GM23338 (cell line): ENCODE measurements around the gene H2AZ2. TPM values are rescaled to one million over a fixed set of nuclear protein-coding genes. Genes with fewer than 3 reads are reported as not detected.

Experiments
- ATAC-seq: fragments of 200-7000 bp; cut with Tn5 transposase; 3 replicates; pipeline ENCODE4 v1.9.1; 2020
- DNase-seq: peaks from one replicate; pipeline ENCODE4 v3.0.0-alpha.2; 2015; ENCODE audit warnings: low spot score
- H2AFZ ChIP-seq: fragments of 200-600 bp; sonication (generic); 2 replicates; pipeline ENCODE4 v1.8.0; 2016; ENCODE audit warnings: antibody characterized with exemption, mild to moderate bottlenecking, moderate library complexity
- H3F3A ChIP-seq: fragments of 200-600 bp; sonication (generic); replicated peaks from 2 replicates; pipeline ENCODE4 v1.8.0; 2017; ENCODE audit warnings: antibody characterized with exemption, mixed run types, low read depth
- H3K27ac ChIP-seq: fragments of 200-600 bp; sonication (generic); 2 replicates; pipeline ENCODE4 v1.6.1; 2016; ENCODE audit warnings: low read depth
- H3K27me3 ChIP-seq: fragments of 200-600 bp; sonication (generic); 2 replicates; pipeline ENCODE4 v1.8.0; 2016; ENCODE audit warnings: mild to moderate bottlenecking, mixed run types, moderate library complexity; ENCODE audit not compliant: insufficient read depth
- H3K36me3 ChIP-seq: fragments of 200-600 bp; sonication (generic); 2 replicates; pipeline ENCODE4 v1.8.0; 2016; ENCODE audit warnings: mild to moderate bottlenecking; ENCODE audit not compliant: insufficient read depth
- H3K4me1 ChIP-seq: fragments of 200-600 bp; sonication (generic); 2 replicates; pipeline ENCODE4 v1.8.0; 2016; ENCODE audit warnings: mild to moderate bottlenecking, moderate library complexity; ENCODE audit not compliant: insufficient read depth
- H3K4me2 ChIP-seq: fragments of 200-600 bp; sonication (generic); 2 replicates; pipeline ENCODE4 v1.7.1; 2017; ENCODE audit warnings: mixed run types
- H3K4me3 ChIP-seq: fragments of 200-600 bp; sonication (generic); 2 replicates; pipeline ENCODE4 v1.6.1; 2016; ENCODE audit warnings: mixed run types
- H3K79me2 ChIP-seq: fragments of 200-600 bp; sonication (generic); replicated peaks from 2 replicates; pipeline ENCODE4 v1.8.0; 2017; ENCODE audit warnings: mild to moderate bottlenecking; ENCODE audit not compliant: insufficient read depth
- H3K9me2 ChIP-seq: fragments of 200-600 bp; sonication (generic); 2 replicates; pipeline ENCODE4 v1.8.0; 2017; ENCODE audit not compliant: insufficient read depth
- H4K20me1 ChIP-seq: fragments of 200-600 bp; sonication (generic); replicated peaks from 2 replicates; pipeline ENCODE4 v1.8.0; 2017; ENCODE audit warnings: mild to moderate bottlenecking; ENCODE audit not compliant: insufficient read depth
- H3K27ac Mint-ChIP-seq: 2 replicates; pipeline ENCODE4 v1.8.0; 2020; ENCODE audit warnings: inconsistent platforms, mild to moderate bottlenecking, moderate library complexity, mixed read lengths
- H3K27me3 Mint-ChIP-seq: 3 replicates; pipeline ENCODE4 v1.8.0; 2022; ENCODE audit warnings: low read depth, mild to moderate bottlenecking, moderate library complexity, mixed read lengths, inconsistent platforms; ENCODE audit not compliant: insufficient read depth, poor library complexity
- H3K36me3 Mint-ChIP-seq: 3 replicates; pipeline ENCODE4 v1.8.0; 2021; ENCODE audit warnings: low read depth, mild to moderate bottlenecking, inconsistent platforms, moderate library complexity, mixed read lengths
- H3K4me1 Mint-ChIP-seq: 3 replicates; pipeline ENCODE4 v1.8.0; 2020; ENCODE audit warnings: mild to moderate bottlenecking, inconsistent platforms, mixed read lengths
- H3K4me3 Mint-ChIP-seq: 3 replicates; pipeline ENCODE4 v1.8.0; 2021; ENCODE audit warnings: moderate library complexity, mild to moderate bottlenecking, inconsistent platforms, mixed read lengths
- H3K9me3 Mint-ChIP-seq: 3 replicates; pipeline ENCODE4 v1.8.0; 2020; ENCODE audit warnings: moderate library complexity, mild to moderate bottlenecking, inconsistent platforms, mixed read lengths
- CREB1 ChIP-seq: fragments of 250-450 bp; sonication (Bioruptor Pico); IDR thresholded peaks from 2 replicates; pipeline ENCODE4 v1.5.0; 2020; ENCODE audit warnings: low read depth, mild to moderate bottlenecking, moderate library complexity
- EZH2 ChIP-seq: fragments of 200-600 bp; sonication (generic); IDR thresholded peaks from one replicate; pipeline ENCODE4 v1.8.0; 2017; ENCODE audit warnings: antibody characterized with exemption, mild to moderate bottlenecking, low read depth; ENCODE audit not compliant: unreplicated experiment
- EZH2phosphoT487 ChIP-seq: fragments of 200-600 bp; sonication (generic); IDR thresholded peaks from one replicate; pipeline ENCODE4 v1.8.1; 2018; ENCODE audit warnings: antibody characterized with exemption; ENCODE audit not compliant: unreplicated experiment
- JUNB ChIP-seq: IDR thresholded peaks from one replicate; pipeline ENCODE4 v1.6.1; 2016; ENCODE audit warnings: antibody characterized with exemption; ENCODE audit not compliant: unreplicated experiment
- NANOG ChIP-seq: IDR thresholded peaks from 2 replicates; pipeline ENCODE4 v1.6.1; 2016; ENCODE audit warnings: antibody characterized with exemption, borderline replicate concordance
- POLR2AphosphoS5 ChIP-seq: IDR thresholded peaks from 2 replicates; pipeline ENCODE4 v1.6.1; 2016; ENCODE audit warnings: antibody characterized with exemption, low read depth
- ZNF114 ChIP-seq: fragments of 250-450 bp; sonication (Bioruptor Pico); IDR thresholded peaks from 2 replicates; pipeline ENCODE4 v1.5.0; 2020; ENCODE audit warnings: mild to moderate bottlenecking, moderate library complexity
- ZNF331 ChIP-seq: fragments of 250-450 bp; sonication (Bioruptor Pico); IDR thresholded peaks from 2 replicates; pipeline ENCODE4 v1.5.0; 2020; ENCODE audit warnings: low read depth, mild to moderate bottlenecking, moderate library complexity
- polyA plus RNA-seq: library from polyadenylated mRNA; unstranded; fragments of >200 nt; fragmentation: Nextera tagmentation; extraction: Ambion mirVana; gene quantifications from 2 replicates; pipeline ENCODE4 v1.2.1, GENCODE V29; 2016
- total RNA-seq: library from RNA; depleted of rRNA; stranded (reverse); fragments of >200 nt; shearing (Covaris generic); gene quantifications from 2 replicates; pipeline ENCODE4 v1.2.3, GENCODE V29; 2014
- TF ChIP-seq, protein P1 (sequence below), 2 experiments: fragments of 200-600 bp in 1 of 2; sonication (generic) in 1 of 2; conservative IDR thresholded peaks; 2 replicates each; pipeline versions ENCODE4 v1.5.1 to v1.6.1; 2016 to 2017; ENCODE audit warnings: antibody characterized with exemption in 2 of 2, low read depth in 2 of 2, mild to moderate bottlenecking in 2 of 2, moderate library complexity in 1 of 2
- TF ChIP-seq, protein P2 (sequence below): IDR thresholded peaks from one replicate; pipeline ENCODE4 v1.6.1; 2018; ENCODE audit warnings: antibody characterized with exemption; ENCODE audit not compliant: unreplicated experiment

Gene H2AZ2
- total and polyA plus RNA-seq, 2 experiments from 2014 or later = 215 to 390 TPM

DNA sequence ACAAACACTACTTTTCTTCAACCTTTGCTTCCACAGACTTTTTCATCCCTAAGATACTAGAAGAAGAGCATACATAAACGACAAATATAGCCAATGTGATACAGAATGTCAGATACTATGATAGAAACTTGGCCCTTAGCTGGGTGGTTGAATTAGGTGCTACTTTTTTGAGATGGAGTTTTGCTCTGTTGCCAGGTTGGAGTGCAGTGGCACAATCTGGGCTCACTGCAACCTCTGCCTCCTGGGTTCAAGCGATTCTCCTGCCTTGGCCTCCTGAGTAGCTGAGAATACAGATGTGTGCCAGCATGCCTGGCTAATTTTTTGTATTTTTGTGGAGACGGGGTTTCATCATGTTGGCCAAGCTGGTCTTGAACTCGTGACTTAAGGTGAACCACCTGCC is 47.9 kb downstream of the H2AZ2 start (continued):
- TF ChIP-seq, protein P1, sequence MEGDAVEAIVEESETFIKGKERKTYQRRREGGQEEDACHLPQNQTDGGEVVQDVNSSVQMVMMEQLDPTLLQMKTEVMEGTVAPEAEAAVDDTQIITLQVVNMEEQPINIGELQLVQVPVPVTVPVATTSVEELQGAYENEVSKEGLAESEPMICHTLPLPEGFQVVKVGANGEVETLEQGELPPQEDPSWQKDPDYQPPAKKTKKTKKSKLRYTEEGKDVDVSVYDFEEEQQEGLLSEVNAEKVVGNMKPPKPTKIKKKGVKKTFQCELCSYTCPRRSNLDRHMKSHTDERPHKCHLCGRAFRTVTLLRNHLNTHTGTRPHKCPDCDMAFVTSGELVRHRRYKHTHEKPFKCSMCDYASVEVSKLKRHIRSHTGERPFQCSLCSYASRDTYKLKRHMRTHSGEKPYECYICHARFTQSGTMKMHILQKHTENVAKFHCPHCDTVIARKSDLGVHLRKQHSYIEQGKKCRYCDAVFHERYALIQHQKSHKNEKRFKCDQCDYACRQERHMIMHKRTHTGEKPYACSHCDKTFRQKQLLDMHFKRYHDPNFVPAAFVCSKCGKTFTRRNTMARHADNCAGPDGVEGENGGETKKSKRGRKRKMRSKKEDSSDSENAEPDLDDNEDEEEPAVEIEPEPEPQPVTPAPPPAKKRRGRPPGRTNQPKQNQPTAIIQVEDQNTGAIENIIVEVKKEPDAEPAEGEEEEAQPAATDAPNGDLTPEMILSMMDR (conservative IDR thresholded peaks at IDR 0.05; ENCODE audit: low read depth in 2 of 2) = no peak
- TF ChIP-seq CREB1 (no peak), ZNF331 (no peak), JUNB (no peak), POLR2AphosphoS5 (no peak)

DNA sequence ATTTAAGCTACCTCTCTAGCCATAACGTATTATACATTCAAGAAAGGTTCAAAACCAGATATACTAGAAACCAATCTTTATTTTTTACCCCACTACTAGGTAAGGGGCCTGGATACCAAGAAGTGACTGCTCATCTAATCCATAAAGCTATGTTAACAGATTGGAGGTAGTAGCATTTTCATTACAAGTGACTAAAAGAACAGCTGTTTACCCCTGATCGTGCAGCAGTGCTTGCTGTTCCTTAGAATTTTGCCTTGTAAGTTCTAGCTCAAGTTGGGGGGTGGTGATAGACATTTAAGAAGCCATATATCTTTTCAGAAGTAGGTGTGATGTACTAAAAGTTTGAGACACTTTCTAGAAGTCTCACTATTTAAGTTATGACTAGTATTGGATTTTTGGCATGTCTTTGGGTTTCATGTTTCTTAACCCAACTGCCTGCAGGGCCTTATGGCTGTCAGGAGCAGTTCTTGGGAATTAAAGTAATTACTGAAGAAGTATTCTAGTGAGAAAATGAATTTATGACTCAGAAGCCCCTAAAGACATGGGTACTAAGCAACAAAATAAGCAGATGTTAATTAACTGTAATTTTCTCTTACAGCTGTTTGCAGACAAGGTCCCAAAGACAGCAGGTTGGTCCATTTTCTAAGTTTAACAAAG is 49.1 kb downstream of the H2AZ2 start:
- H3K4me1 ChIP-seq = peaks cover 14% of the 10 kb centered on the region
- peaks cover 58% of the 10 kb centered on the region for H3K79me2 ChIP-seq
- no peaks in the 10 kb centered on the region for H3K9me2 ChIP-seq
- DNase-seq (no peak), ATAC-seq (no peak)
- H3K27me3 Mint-ChIP-seq = peaks cover 34% of the 10 kb centered on the region
- peaks cover 53% of the 10 kb centered on the region for H4K20me1 ChIP-seq
- H2AFZ ChIP-seq = no peak overlapping the region
- no peaks in the 10 kb centered on the region for H3K27me3 ChIP-seq
- peak overlapping the region; percentile 95 for H3K4me3 Mint-ChIP-seq
- H3K4me3 ChIP-seq = peak overlapping the region; percentile 85
- H3K27ac ChIP-seq = peak overlapping the region; percentile 100
- peak overlapping the region; percentile 99 for H3K4me2 ChIP-seq
- H3K27ac Mint-ChIP-seq = peak overlapping the region; percentile 48; the same call in 1 of the 2 replicates
- H3K4me1 Mint-ChIP-seq = peaks cover 17% of the 10 kb centered on the region; the same call in 2 of the 3 replicates
- peaks cover 3% of the 10 kb centered on the region; the same call in 2 of the 3 replicates for H3K9me3 Mint-ChIP-seq
- H3K36me3 ChIP-seq = peaks cover 58% of the 10 kb centered on the region
- H3K36me3 Mint-ChIP-seq = peaks cover 69% of the 10 kb centered on the region
- H3F3A ChIP-seq = peaks cover 62% of the 10 kb centered on the region
- TF ChIP-seq, protein P2, sequence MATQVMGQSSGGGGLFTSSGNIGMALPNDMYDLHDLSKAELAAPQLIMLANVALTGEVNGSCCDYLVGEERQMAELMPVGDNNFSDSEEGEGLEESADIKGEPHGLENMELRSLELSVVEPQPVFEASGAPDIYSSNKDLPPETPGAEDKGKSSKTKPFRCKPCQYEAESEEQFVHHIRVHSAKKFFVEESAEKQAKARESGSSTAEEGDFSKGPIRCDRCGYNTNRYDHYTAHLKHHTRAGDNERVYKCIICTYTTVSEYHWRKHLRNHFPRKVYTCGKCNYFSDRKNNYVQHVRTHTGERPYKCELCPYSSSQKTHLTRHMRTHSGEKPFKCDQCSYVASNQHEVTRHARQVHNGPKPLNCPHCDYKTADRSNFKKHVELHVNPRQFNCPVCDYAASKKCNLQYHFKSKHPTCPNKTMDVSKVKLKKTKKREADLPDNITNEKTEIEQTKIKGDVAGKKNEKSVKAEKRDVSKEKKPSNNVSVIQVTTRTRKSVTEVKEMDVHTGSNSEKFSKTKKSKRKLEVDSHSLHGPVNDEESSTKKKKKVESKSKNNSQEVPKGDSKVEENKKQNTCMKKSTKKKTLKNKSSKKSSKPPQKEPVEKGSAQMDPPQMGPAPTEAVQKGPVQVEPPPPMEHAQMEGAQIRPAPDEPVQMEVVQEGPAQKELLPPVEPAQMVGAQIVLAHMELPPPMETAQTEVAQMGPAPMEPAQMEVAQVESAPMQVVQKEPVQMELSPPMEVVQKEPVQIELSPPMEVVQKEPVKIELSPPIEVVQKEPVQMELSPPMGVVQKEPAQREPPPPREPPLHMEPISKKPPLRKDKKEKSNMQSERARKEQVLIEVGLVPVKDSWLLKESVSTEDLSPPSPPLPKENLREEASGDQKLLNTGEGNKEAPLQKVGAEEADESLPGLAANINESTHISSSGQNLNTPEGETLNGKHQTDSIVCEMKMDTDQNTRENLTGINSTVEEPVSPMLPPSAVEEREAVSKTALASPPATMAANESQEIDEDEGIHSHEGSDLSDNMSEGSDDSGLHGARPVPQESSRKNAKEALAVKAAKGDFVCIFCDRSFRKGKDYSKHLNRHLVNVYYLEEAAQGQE = no peak
- TF ChIP-seq EZH2phosphoT487 = no peak
- TF ChIP-seq NANOG = no peak
- TF ChIP-seq, protein P1 (conservative IDR thresholded peaks at IDR 0.05; ENCODE audit: low read depth in 2 of 2) = no peak
- no peak for TF ChIP-seq EZH2
- no peak for TF ChIP-seq CREB1
- TF ChIP-seq POLR2AphosphoS5 = no peak
- no peak for TF ChIP-seq ZNF114 (CRISPR knock-in tag)
- TF ChIP-seq JUNB = no peak
